Epithelial cell of proximal tubule (primary cell): ENCODE measurements around the gene NFIC. TPM values are rescaled to one million over a fixed set of nuclear protein-coding genes. Genes with fewer than 3 reads are reported as not detected.
A peak's percentile ranks its signal among the peaks of the same experiment; 100 is the strongest.
"Not testable (repeated sequence)": the region's sequence is repeated elsewhere in the genome, so short reads cannot be mapped to it uniquely, and the experiment has no call there.

Experiments
- DNase-seq: peaks from one replicate; pipeline ENCODE4 v3.0.0-alpha.2; 2011; ENCODE audit warnings: low read depth
- H3K4me3 ChIP-seq: 2 replicates; pipeline ENCODE4 v1.5.1; 2011; ENCODE audit warnings: low read depth, mild to moderate bottlenecking, low read length
- CTCF ChIP-seq: conservative IDR thresholded peaks from 2 replicates; pipeline ENCODE4 v1.5.1; 2012; ENCODE audit warnings: low read depth, mild to moderate bottlenecking, low read length
- total RNA-seq: library from RNA; depleted of rRNA; stranded (reverse); fragments of >200 nt; gene quantifications from 2 replicates; pipeline ENCODE4 v1.2.3, GENCODE V29; 2015

Gene NFIC
- total RNA-seq, 1 donor from 2014 or later, result 16.8 TPM

- H3K4me3 ChIP-seq, result no peak overlapping the region
- no peak for TF ChIP-seq CTCF
- DNase-seq, result no peak
Observed at GRCh38 chr19:3322199-3322978, 44.0 kb upstream of the NFIC start.

GRCh38 chr19:3323026-3323425 lies 43.4 kb upstream of the NFIC start:
- no peak overlapping the region for H3K4me3 ChIP-seq
- DNase-seq, result no peak
- TF ChIP-seq CTCF, result no peak

- no peak for TF ChIP-seq CTCF
- H3K4me3 ChIP-seq, result no peak overlapping the region
- DNase-seq, result no peak
Observed at GRCh38 chr19:3323658-3324057, 42.7 kb upstream of the NFIC start.

GRCh38 chr19:3324405-3324856 lies 42.0 kb upstream of the NFIC start:
- no peak overlapping the region for H3K4me3 ChIP-seq
- DNase-seq, result no peak
- TF ChIP-seq CTCF, result peak; percentile 88

- no peak for DNase-seq
- H3K4me3 ChIP-seq, result no peak overlapping the region
- TF ChIP-seq CTCF, result no peak
Observed at GRCh38 chr19:3325451-3325850, 40.9 kb upstream of the NFIC start.

- no peak overlapping the region for H3K4me3 ChIP-seq
- TF ChIP-seq CTCF, result no peak
- no peak for DNase-seq
Observed at GRCh38 chr19:3328743-3329142, 37.6 kb upstream of the NFIC start.

GRCh38 chr19:3330047-3330446 lies 36.3 kb upstream of the NFIC start:
- H3K4me3 ChIP-seq, result no peak overlapping the region
- DNase-seq, result no peak
- TF ChIP-seq CTCF, result no peak

- DNase-seq, H3K4me3 ChIP-seq: not testable (repeated sequence)
Observed at GRCh38 chr19:3332232-3332631, 34.2 kb upstream of the NFIC start.
